Karpas-422 (cell line): ENCODE measurements around the gene VAMP8. TPM values are rescaled to one million over a fixed set of nuclear protein-coding genes. Genes with fewer than 3 reads are reported as not detected.

Source experiments
- DNase-seq: peaks from one replicate; pipeline ENCODE4 v3.0.0-alpha.2; 2015
- H2AFZ ChIP-seq: fragments of 200-600 bp; sonication (generic); 2 replicates; pipeline ENCODE4 v1.6.1; 2014; ENCODE audit warnings: antibody characterized with exemption, low read length, mixed read lengths
- H3K27ac ChIP-seq: fragments of 200-600 bp; sonication (generic); 2 replicates; pipeline ENCODE4 v1.5.1; 2014; ENCODE audit warnings: mild to moderate bottlenecking, low read length, moderate library complexity
- H3K27me3 ChIP-seq: fragments of 200-600 bp; sonication (generic); 2 replicates; pipeline ENCODE4 v1.6.1; 2014; ENCODE audit warnings: low read length, mixed read lengths
- H3K36me3 ChIP-seq: fragments of 200-600 bp; sonication (generic); 2 replicates; pipeline ENCODE4 v1.6.1; 2014; ENCODE audit warnings: low read length, mixed read lengths; ENCODE audit not compliant: insufficient read depth
- H3K4me1 ChIP-seq: fragments of 200-600 bp; sonication (generic); 2 replicates; pipeline ENCODE4 v1.6.1; 2014; ENCODE audit warnings: mild to moderate bottlenecking, low read length, mixed read lengths
- H3K4me2 ChIP-seq: fragments of 200-600 bp; sonication (generic); 2 replicates; pipeline ENCODE4 v1.6.1; 2014; ENCODE audit warnings: low read length, low read depth, mild to moderate bottlenecking; ENCODE audit not compliant: poor library complexity, severe bottlenecking
- H3K4me3 ChIP-seq: fragments of 200-600 bp; sonication (generic); 2 replicates; pipeline ENCODE4 v1.5.1; 2014; ENCODE audit warnings: mild to moderate bottlenecking, antibody characterized with exemption, low read length, mixed read lengths
- H3K79me2 ChIP-seq: fragments of 200-600 bp; sonication (generic); 2 replicates; pipeline ENCODE4 v1.6.1; 2014; ENCODE audit warnings: mild to moderate bottlenecking, low read length, mixed read lengths
- H3K9ac ChIP-seq: fragments of 200-600 bp; sonication (generic); 2 replicates; pipeline ENCODE4 v1.6.0; 2014; ENCODE audit warnings: low read length
- H3K9me2 ChIP-seq: fragments of 200-600 bp; sonication (generic), shearing (Covaris generic); replicated peaks from 2 replicates; pipeline ENCODE4 v1.6.0; 2014; ENCODE audit warnings: mild to moderate bottlenecking, low read length, moderate library complexity; ENCODE audit not compliant: insufficient read depth
- H3K9me3 ChIP-seq: fragments of 300-700, 200-600 bp; sonication (generic); 2 replicates; pipeline ENCODE4 v1.6.1; 2014; ENCODE audit warnings: low read length, mixed read lengths
- H4K20me1 ChIP-seq: fragments of 200-600 bp; sonication (generic); 2 replicates; pipeline ENCODE4 v1.6.1; 2014; ENCODE audit warnings: mild to moderate bottlenecking, antibody characterized with exemption, low read length, low read depth; ENCODE audit not compliant: insufficient read depth
- total RNA-seq: library from RNA; depleted of rRNA; stranded (reverse); fragments of >200 nt; shearing (Covaris generic); gene quantifications from 2 replicates; pipeline ENCODE4 v1.2.3, GENCODE V29; 2014; ENCODE audit warnings: low replicate concordance

The VAMP8 gene
- total RNA-seq, 1 experiment from 2014 or later: 141 TPM

- Histone ChIP-seq H3K27ac (no peak overlapping the region), H3K36me3 (peaks cover 5% of the 10 kb centered on the region; the same call in 1 of the 2 replicates), H3K79me2 (peaks cover 24% of the 10 kb centered on the region), H3K9me3 (no peaks in the 10 kb centered on the region), H3K9me2 (no peaks in the 10 kb centered on the region), H3K9ac (no peak overlapping the region), H4K20me1 (no peaks in the 10 kb centered on the region; the same call in 1 of the 2 replicates), H2AFZ (no peak overlapping the region), H3K4me1 (peaks cover 28% of the 10 kb centered on the region), H3K4me3 (no peak overlapping the region), H3K27me3 (no peaks in the 10 kb centered on the region), H3K4me2 (peak overlapping the region; percentile 78)
- no peak for DNase-seq
Observed at GRCh38 chr2:85580206-85580605, 2.8 kb downstream of the VAMP8 start.

- Histone ChIP-seq H3K9me3 (no peaks in the 10 kb centered on the region), H3K27ac (no peak overlapping the region), H3K4me3 (no peak overlapping the region), H3K4me1 (peaks cover 22% of the 10 kb centered on the region), H3K27me3 (no peaks in the 10 kb centered on the region), H3K9me2 (no peaks in the 10 kb centered on the region), H2AFZ (no peak overlapping the region), H3K79me2 (peaks cover 24% of the 10 kb centered on the region), H3K36me3 (peaks cover 5% of the 10 kb centered on the region; the same call in 1 of the 2 replicates), H3K9ac (no peak overlapping the region), H4K20me1 (no peaks in the 10 kb centered on the region; the same call in 1 of the 2 replicates), H3K4me2 (no peak overlapping the region)
- DNase-seq: no peak
Observed at GRCh38 chr2:85582492-85582891, 5.1 kb downstream of the VAMP8 start.

GRCh38 chr2:85583667-85584353 is 6.4 kb downstream of the VAMP8 start:
- H3K4me1 ChIP-seq: peaks cover 13% of the 10 kb centered on the region
- H3K4me2 ChIP-seq: no peak overlapping the region
- peaks cover 16% of the 10 kb centered on the region for H3K79me2 ChIP-seq
- H3K9ac ChIP-seq: no peak overlapping the region
- H3K9me3 ChIP-seq: no peaks in the 10 kb centered on the region
- DNase-seq: no peak
- no peaks in the 10 kb centered on the region; the same call in 1 of the 2 replicates for H4K20me1 ChIP-seq
- no peaks in the 10 kb centered on the region for H3K27me3 ChIP-seq
- peaks cover 5% of the 10 kb centered on the region; the same call in 1 of the 2 replicates for H3K36me3 ChIP-seq
- H3K27ac ChIP-seq: no peak overlapping the region
- no peak overlapping the region for H2AFZ ChIP-seq
- H3K9me2 ChIP-seq: no peaks in the 10 kb centered on the region
- H3K4me3 ChIP-seq: no peak overlapping the region

- H3K4me1 ChIP-seq: peaks cover 7% of the 10 kb centered on the region
- H4K20me1 ChIP-seq: no peaks in the 10 kb centered on the region; the same call in 1 of the 2 replicates
- DNase-seq: no peak
- H3K4me3 ChIP-seq: no peak within 1 kb of the TSS
- H3K9ac ChIP-seq: no peak within 1 kb of the TSS
- no peaks in the 10 kb centered on the region for H3K27me3 ChIP-seq
- H3K27ac ChIP-seq: no peak within 1 kb of the TSS
- no peak within 1 kb of the TSS for H3K4me2 ChIP-seq
- no peaks in the 10 kb centered on the region for H3K9me3 ChIP-seq
- no peaks in the 10 kb centered on the region for H3K9me2 ChIP-seq
- no peak within 1 kb of the TSS for H2AFZ ChIP-seq
- H3K36me3 ChIP-seq: peaks cover 5% of the 10 kb centered on the region; the same call in 1 of the 2 replicates
- H3K79me2 ChIP-seq: peaks cover 10% of the 10 kb centered on the region
Observed at GRCh38 chr2:85584354-85584856, 7.0 kb downstream of the VAMP8 start, which contains the start of gene VAMP5. Gene VAMP5, plus strand, starts transcription at chr2:85584431. Its CDS starts 60 bp downstream, at chr2:85584491.

- no peak overlapping the region for H3K27ac ChIP-seq
- no peaks in the 10 kb centered on the region for H3K27me3 ChIP-seq
- peaks cover 5% of the 10 kb centered on the region; the same call in 1 of the 2 replicates for H3K36me3 ChIP-seq
- H3K4me1 ChIP-seq: no peaks in the 10 kb centered on the region
- H3K79me2 ChIP-seq: peaks cover 3% of the 10 kb centered on the region
- H4K20me1 ChIP-seq: no peaks in the 10 kb centered on the region; the same call in 1 of the 2 replicates
- H3K4me3 ChIP-seq: no peak overlapping the region
- H3K4me2 ChIP-seq: no peak overlapping the region
- DNase-seq: no peak
- no peaks in the 10 kb centered on the region for H3K9me2 ChIP-seq
- H3K9me3 ChIP-seq: no peaks in the 10 kb centered on the region
- H3K9ac ChIP-seq: no peak overlapping the region
- H2AFZ ChIP-seq: no peak overlapping the region
Observed at GRCh38 chr2:85584857-85585780, 7.7 kb downstream of the VAMP8 start.

- H3K36me3 ChIP-seq: peaks cover 5% of the 10 kb centered on the region; the same call in 1 of the 2 replicates
- no peaks in the 10 kb centered on the region for H3K9me3 ChIP-seq
- H3K9me2 ChIP-seq: no peaks in the 10 kb centered on the region
- no peak overlapping the region for H3K27ac ChIP-seq
- no peak overlapping the region for H2AFZ ChIP-seq
- DNase-seq: no peak
- no peaks in the 10 kb centered on the region for H3K4me1 ChIP-seq
- no peak overlapping the region for H3K4me3 ChIP-seq
- no peaks in the 10 kb centered on the region for H3K79me2 ChIP-seq
- no peaks in the 10 kb centered on the region; the same call in 1 of the 2 replicates for H4K20me1 ChIP-seq
- H3K27me3 ChIP-seq: no peaks in the 10 kb centered on the region
- H3K4me2 ChIP-seq: no peak overlapping the region
- H3K9ac ChIP-seq: no peak overlapping the region
Observed at GRCh38 chr2:85585781-85586105, 8.4 kb downstream of the VAMP8 start.

- Histone ChIP-seq H3K4me1 (no peaks in the 10 kb centered on the region), H3K9me2 (no peaks in the 10 kb centered on the region), H3K4me3 (no peak overlapping the region), H2AFZ (no peak overlapping the region), H3K9me3 (no peaks in the 10 kb centered on the region), H3K27me3 (no peaks in the 10 kb centered on the region), H4K20me1 (no peaks in the 10 kb centered on the region; the same call in 1 of the 2 replicates), H3K9ac (no peak overlapping the region), H3K4me2 (no peak overlapping the region), H3K36me3 (no peaks in the 10 kb centered on the region), H3K79me2 (no peaks in the 10 kb centered on the region), H3K27ac (no peak overlapping the region)
- DNase-seq: no peak
Observed at GRCh38 chr2:85588236-85588635, 10.8 kb downstream of the VAMP8 start.

- Histone ChIP-seq H3K79me2 (no peaks in the 10 kb centered on the region), H3K9ac (no peak overlapping the region), H3K36me3 (no peaks in the 10 kb centered on the region), H4K20me1 (no peaks in the 10 kb centered on the region; the same call in 1 of the 2 replicates), H3K4me3 (no peak overlapping the region), H3K9me2 (no peaks in the 10 kb centered on the region), H3K4me2 (no peak overlapping the region), H3K9me3 (no peaks in the 10 kb centered on the region), H3K4me1 (no peaks in the 10 kb centered on the region), H3K27ac (no peak overlapping the region), H2AFZ (no peak overlapping the region), H3K27me3 (no peaks in the 10 kb centered on the region)
- no peak for DNase-seq
Observed at GRCh38 chr2:85588645-85589044, 11.3 kb downstream of the VAMP8 start.
